Lung (tissue), 12 donors: ENCODE measurements around the gene CMIP. TPM values are rescaled to one million over a fixed set of nuclear protein-coding genes. Genes with fewer than 3 reads are reported as not detected.

Source experiments
- ATAC-seq: fragments of 200-7000 bp; cut with Tn5 transposase; one replicate; pipeline ENCODE4 v1.9.1; 2020; ENCODE audit warnings: moderate number of reproducible peaks; ENCODE audit not compliant: insufficient read depth, low FRiP score
- DNase-seq, 3 donors: peaks; one replicate each; pipeline ENCODE4 v3.0.0-alpha.2; 2013 to 2017
- H3K27ac ChIP-seq, 2 donors: one replicate each; pipeline ENCODE4 v1.5.1; 2013; ENCODE audit warnings: mild to moderate bottlenecking in 2 of 2, moderate library complexity in 2 of 2, control low read depth in 1 of 2, inconsistent platforms in 1 of 2, low read depth in 1 of 2, low read length in 1 of 2
- H3K27me3 ChIP-seq, 3 donors: one replicate each; pipeline ENCODE4 v1.5.1; 2013; ENCODE audit warnings: low read length in 2 of 3; ENCODE audit not compliant: control insufficient read depth in 3 of 3, insufficient read depth in 3 of 3
- H3K36me3 ChIP-seq, 4 donors: one replicate each; pipeline ENCODE4 v1.5.1; 2013; ENCODE audit warnings: low read length in 4 of 4, mild to moderate bottlenecking in 1 of 4, moderate library complexity in 1 of 4; ENCODE audit not compliant: control insufficient read depth in 4 of 4, insufficient read depth in 4 of 4
- H3K4me1 ChIP-seq, 5 donors: one replicate each; pipeline ENCODE4 v1.5.1; 2013; ENCODE audit warnings: low read length in 5 of 5, mild to moderate bottlenecking in 2 of 5, moderate library complexity in 1 of 5; ENCODE audit not compliant: control insufficient read depth in 5 of 5, insufficient read depth in 5 of 5
- H3K4me3 ChIP-seq: one replicate; pipeline ENCODE4 v1.5.1; 2013; ENCODE audit warnings: mild to moderate bottlenecking, control low read depth, moderate library complexity
- H3K9ac ChIP-seq, 2 donors: one replicate each; pipeline ENCODE4 v1.5.1; 2013; ENCODE audit warnings: low read length in 2 of 2, control low read depth in 1 of 2; ENCODE audit not compliant: insufficient read depth in 1 of 2
- H3K9me3 ChIP-seq, 4 donors: one replicate each; pipeline ENCODE4 v1.5.1; 2013; ENCODE audit warnings: low read length in 3 of 4, mild to moderate bottlenecking in 1 of 4, moderate library complexity in 1 of 4; ENCODE audit not compliant: control insufficient read depth in 4 of 4, insufficient read depth in 3 of 4
- WGBS, 2 donors: extraction: QIAGEN DNeasy Blood & Tissue Kit; methylation state at CpG; one replicate each; pipeline ENCODE4 v1.1.7; 2013; 5-methylcytosine and 5-hydroxymethylcytosine counted together
- polyA plus RNA-seq, 2 donors: library from polyadenylated mRNA; stranded (reverse); fragments of 200-250 nt; gene quantifications; one replicate each; pipeline ENCODE4 v1.2.1, GENCODE V29; 2013
- total RNA-seq, 2 donors: library from RNA; depleted of rRNA in 1 of 2; stranded (reverse); fragments of >200 nt in 1 of 2; gene quantifications; one replicate each; pipeline ENCODE4 v1.2.1, GENCODE V29; 2014 to 2021
- TF ChIP-seq, protein P1 (sequence below): IDR thresholded peaks from 2 replicates; pipeline ENCODE4 v1.5.1; 2012; ENCODE audit warnings: mild to moderate bottlenecking; ENCODE audit errors: control extremely low read depth, extremely low read depth
- donor health status: control.
- donor health status: control.
- donor health status: Bipolar disorder and iron deficiency.
- donor health status: healthy.
- donor health status: DM: yes; HTN: yes; CAD: no.

The CMIP gene
- total and polyA plus RNA-seq, 4 donors, result 11.8 to 80.5 (median 48.6) TPM

DNA sequence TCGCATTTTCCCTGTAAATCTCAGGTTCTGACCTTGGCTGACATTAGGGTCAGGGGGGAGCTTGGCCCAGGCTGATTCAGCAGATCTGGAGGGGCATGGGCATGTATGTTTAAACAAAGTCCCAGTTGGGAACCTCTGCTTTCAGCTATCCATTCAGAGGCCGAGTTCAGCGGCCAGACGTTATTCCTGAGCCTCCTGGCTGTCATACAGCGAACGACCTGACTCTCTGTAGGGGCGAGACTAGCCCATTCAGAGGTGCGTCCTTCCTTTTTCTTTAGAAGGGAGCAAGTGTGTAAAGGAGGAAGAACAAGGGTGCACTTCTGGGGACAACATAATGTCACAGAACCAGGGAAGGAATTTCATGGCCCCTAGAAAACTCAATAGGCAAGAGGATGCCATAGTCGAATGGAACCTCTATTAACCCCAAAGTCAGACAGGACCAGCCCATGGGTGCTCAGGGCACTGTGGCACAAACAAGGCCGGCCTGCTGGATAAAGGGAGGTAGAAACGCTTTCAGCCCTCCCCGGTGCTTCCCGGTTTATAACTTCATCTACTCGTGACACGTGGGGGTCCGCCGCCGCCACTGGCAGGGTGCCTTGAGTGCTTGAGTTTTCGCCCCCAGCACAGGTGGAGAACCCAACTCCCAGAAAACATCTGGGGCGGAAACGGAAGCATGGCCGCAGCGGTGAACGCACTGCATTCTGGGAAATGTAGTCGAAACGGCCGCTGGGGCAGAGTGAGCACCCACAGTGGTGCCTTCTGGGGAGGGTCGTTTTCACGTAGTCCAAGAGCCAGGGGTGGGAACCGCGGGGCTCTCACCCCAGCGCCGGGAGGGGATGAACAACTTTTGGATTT is 301.3 kb downstream of the CMIP start:
- peaks cover 0 to 7% (median 0%) of the 10 kb centered on the region in 3 donors for H3K27me3 ChIP-seq
- 13 to 20% methylated on average over 33 of the region's 33 CpGs for WGBS, 2 donors
- no peak overlapping the region for H3K9ac ChIP-seq
- no peaks in the 10 kb centered on the region for H3K9me3 ChIP-seq
- peak overlapping the region in 1 of 2 donors; percentile 18 for H3K27ac ChIP-seq
- TF ChIP-seq, protein P1, sequence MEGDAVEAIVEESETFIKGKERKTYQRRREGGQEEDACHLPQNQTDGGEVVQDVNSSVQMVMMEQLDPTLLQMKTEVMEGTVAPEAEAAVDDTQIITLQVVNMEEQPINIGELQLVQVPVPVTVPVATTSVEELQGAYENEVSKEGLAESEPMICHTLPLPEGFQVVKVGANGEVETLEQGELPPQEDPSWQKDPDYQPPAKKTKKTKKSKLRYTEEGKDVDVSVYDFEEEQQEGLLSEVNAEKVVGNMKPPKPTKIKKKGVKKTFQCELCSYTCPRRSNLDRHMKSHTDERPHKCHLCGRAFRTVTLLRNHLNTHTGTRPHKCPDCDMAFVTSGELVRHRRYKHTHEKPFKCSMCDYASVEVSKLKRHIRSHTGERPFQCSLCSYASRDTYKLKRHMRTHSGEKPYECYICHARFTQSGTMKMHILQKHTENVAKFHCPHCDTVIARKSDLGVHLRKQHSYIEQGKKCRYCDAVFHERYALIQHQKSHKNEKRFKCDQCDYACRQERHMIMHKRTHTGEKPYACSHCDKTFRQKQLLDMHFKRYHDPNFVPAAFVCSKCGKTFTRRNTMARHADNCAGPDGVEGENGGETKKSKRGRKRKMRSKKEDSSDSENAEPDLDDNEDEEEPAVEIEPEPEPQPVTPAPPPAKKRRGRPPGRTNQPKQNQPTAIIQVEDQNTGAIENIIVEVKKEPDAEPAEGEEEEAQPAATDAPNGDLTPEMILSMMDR, result no peak
- ATAC-seq (peak; percentile 77), DNase-seq (peak; percentile 68 to 73 (median 69))
- peaks cover 0 to 7% (median 0%) of the 10 kb centered on the region in 5 donors for H3K4me1 ChIP-seq
- H3K36me3 ChIP-seq, result no peaks in the 10 kb centered on the region
- H3K4me3 ChIP-seq, result peak overlapping the region; percentile 29

DNA sequence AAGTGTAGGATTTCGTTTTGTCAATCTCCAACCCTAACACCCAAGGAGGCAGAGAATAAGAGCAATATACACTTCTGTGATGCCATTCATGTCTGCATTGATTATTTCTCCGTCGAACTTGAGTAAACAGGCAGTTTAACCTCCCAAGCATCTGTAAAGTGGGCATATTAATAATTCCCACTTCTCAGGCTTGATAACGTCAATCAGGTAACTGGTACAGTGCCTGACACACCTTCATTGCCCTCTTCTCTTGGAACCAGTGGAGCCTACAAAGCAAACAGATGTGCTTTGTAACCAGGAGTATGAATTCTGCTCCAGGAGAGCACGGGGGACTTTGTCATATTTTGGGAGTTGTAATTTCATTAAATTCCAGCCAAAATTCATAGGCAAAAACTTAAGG is 302.0 kb downstream of the CMIP start:
- Histone ChIP-seq H3K9ac (no peak overlapping the region), H3K27me3 (peaks cover 0 to 7% (median 0%) of the 10 kb centered on the region in 3 donors), H3K36me3 (no peaks in the 10 kb centered on the region), H3K4me3 (peak overlapping the region; percentile 20), H3K9me3 (no peaks in the 10 kb centered on the region), H3K27ac (no peak overlapping the region), H3K4me1 (peaks cover 0 to 7% (median 0%) of the 10 kb centered on the region in 5 donors)
- TF ChIP-seq, protein P1, result no peak
- WGBS, 2 donors, result 44 to 52% methylated on average over 5 of the region's 5 CpGs
- ATAC-seq (no peak), DNase-seq (no peak)

DNA sequence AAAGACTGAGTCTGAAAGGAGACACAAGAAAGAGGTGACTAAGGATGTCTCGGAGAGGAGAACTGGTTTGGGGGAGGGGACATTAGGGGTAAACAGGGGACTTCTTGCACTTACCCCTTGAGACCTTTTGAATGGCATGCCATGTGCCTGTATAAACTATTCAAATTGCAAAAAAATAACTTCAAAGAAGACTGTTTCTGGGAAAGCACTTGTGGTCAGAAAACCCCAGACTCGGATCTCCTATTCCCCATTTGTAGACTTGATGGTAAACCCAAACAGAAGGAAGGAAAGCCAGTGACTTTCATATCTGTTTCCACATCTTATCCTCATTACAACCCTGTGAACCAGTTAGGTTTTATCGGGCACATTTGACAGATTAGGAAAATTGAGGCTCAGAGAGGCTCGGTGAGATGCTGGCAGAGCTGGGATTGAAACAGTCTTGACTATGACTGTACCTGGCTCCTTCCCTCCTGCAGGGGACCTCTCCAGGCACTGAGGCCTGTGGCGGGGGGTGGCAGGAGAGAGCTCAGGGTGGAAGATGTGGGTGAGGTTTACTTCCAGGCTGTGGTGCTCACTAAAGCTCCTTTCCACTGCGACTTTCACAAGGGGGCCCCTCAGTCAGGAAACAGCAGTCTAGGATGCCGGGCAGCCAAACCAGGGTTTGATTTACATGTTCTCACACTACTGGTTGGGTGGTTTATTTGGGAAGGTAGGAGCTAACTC is 304.0 kb downstream of the CMIP start:
- no peak overlapping the region for H3K27ac ChIP-seq
- 38 to 55% methylated on average over 7 of the region's 7 CpGs for WGBS, 2 donors
- TF ChIP-seq, protein P1, result no peak

More for the DNA sequence above, 304.0 kb downstream of the CMIP start:
- Histone ChIP-seq H3K4me1 (peaks cover 0 to 13% (median 0%) of the 10 kb centered on the region in 5 donors), H3K9ac (no peak overlapping the region), H3K27me3 (peaks cover 0 to 7% (median 0%) of the 10 kb centered on the region in 3 donors), H3K9me3 (no peaks in the 10 kb centered on the region), H3K36me3 (no peaks in the 10 kb centered on the region), H3K4me3 (no peak overlapping the region)
- no peak for DNase-seq
- ATAC-seq, result no peak
